GM18517 (cell line): ENCODE results near the gene MMP13.
"Not testable (repeated sequence)": the region's sequence is repeated elsewhere in the genome, so short reads cannot be mapped to it uniquely, and the experiment has no call there.

ENCODE experiments used
- ATAC-seq: cut with Tn5 transposase; IDR thresholded peaks from one replicate; pipeline ENCODE4 v1.9.1; 2021; ENCODE audit warnings: mild to moderate bottlenecking, moderate library complexity; ENCODE audit not compliant: unreplicated experiment

The MMP13 gene

DNA sequence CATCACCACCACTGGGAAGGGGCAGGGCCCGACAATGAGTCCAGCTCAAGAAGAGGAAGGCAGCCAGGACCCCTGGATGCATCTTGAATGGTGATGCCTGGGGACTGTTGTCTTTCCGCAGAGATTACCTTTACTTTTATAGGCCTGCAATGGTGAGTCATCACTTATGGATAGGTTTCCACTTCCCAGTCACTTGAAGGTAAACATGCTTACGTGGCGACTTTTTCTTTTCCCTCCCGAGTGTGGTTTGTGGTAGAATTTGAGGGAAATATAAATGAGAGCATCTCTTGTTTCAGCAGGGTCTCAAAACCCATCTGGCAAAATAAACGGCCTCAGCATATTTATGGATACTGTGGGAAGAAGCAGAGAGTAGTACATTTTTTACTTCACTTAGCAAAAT, at the start of gene MMP13:
Gene MMP13, minus strand, starts transcription at position 109 of the 400 bp plus-strand sequence. Its CDS starts 27 bp downstream, at position 82.
- no peak for ATAC-seq

DNA sequence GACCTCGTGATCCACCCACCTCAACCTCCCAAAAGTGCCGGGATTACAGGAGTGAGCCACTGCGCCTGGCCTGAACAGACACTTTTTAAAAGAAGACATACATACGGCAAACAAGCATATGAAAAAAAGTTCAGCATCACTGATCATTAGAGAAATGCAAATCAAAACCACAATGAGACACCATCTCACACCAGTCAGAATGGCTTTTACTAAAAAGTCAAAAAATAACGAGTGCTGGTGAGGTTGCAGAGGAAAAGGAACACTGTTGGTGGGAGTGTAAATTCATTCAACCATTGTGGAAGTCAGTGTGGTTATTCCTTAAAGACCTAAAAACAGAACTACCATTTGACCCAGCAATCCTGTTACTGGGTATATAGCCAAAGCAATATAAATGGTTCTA, 48.7 kb upstream of the MMP13 start:
- not testable (repeated sequence) for ATAC-seq

DNA sequence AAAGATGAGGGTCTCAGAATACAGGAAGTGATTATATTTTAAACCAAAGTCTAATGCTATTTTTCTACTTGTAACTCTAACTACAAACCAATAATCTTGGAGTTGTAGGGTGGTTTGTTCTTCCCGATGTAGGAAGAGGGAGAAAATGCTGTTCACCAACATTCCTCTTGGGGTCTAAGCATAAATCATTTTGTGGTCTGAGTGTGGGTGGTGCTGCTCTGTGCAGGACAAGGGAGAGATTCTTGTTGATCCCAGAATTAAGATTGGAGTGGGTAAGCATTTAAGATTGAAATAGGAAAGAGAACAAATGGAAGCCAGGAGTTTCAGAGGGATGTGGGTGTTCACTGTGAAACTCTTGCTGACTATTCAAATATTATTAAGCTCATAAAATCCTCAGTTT, 38.6 kb upstream of the MMP13 start:
- ATAC-seq = no peak

DNA sequence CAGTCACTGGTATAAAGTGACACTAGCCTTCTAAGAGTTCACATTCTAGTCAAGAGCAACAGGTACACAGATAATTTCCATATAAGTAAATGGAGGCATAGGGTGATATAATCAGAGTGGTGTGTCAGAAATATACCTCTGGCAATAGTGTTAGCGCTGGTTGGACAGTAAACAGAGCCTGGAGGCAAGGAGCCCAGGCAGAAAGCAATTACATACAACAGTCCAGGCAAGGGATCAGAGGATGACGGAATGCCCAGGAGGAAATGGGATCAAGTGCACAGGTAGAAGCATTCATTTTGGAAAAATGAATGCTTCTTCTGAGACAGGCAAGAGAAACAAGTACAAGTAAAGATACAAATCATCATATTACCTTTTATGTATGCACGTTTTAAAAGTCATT, 36.2 kb upstream of the MMP13 start:
- no peak for ATAC-seq

DNA sequence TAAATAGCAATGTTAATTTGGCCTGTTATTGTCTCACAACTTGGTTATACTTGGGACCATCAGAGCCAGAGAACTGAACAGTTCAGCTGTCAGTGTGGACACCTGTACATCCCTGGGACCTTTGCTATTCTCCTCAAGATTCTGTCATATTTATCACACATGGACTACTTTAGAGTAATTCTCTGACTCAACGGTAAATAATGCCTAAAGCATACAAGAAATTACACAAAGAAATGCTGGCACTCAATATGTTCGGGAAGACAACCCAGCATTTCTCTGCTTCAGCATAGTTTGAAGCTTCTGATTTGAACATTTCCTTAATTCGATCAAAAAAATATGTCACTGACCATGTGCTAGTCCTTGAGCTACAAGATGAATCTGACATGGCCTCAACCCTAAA, 34.6 kb upstream of the MMP13 start:
- ATAC-seq = no peak

DNA sequence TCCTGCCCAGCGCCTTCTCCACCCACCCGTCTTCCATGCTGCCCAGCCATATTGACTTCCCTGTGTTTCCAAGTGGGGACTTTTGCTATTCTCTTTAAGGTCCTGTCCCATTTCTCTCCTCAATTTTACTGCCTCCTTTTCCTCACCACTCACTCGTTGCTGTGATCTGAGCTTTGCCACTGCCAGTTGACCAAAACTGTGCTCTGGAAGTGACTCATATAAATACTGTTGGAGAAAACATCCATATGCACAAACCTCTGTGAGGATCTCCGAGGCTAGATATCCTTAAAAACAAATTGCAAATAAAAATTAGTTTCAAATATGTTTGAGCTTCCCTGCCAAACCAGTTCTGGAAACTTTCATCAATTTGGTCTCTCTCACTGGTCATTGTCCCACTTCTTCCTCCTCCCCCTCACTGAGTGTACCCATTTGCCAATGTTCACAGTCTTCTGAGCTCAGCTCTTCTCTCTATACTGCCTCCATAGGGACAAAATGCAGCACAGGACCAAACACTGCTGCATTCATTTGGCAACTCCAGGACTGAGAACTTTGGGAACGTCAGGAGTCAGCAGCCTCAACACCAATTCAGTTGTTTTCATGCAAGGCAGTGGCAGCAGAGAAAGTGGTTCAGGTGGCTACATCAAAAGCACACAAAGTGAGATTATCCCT, 34.0 kb upstream of the MMP13 start:
- ATAC-seq = no peak

DNA sequence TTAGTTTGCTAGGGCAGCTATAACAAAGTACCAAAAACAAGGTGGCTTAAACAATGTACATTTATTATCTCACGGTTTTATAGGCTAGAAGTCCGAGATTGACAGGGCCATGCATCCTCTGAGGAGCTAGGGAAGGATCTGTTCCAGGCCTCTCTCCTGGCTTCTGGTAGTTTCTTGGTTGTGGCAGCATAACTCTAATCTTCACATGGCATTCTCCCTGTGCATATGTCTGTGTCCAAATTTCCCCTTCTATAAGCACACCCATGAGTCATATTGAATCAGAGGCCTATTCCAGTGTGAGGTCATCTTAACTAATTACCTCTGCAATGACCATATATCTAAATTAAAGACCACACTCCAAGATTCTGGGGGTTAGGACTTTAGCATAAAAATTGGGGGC, 31.3 kb upstream of the MMP13 start:
- no peak for ATAC-seq

DNA sequence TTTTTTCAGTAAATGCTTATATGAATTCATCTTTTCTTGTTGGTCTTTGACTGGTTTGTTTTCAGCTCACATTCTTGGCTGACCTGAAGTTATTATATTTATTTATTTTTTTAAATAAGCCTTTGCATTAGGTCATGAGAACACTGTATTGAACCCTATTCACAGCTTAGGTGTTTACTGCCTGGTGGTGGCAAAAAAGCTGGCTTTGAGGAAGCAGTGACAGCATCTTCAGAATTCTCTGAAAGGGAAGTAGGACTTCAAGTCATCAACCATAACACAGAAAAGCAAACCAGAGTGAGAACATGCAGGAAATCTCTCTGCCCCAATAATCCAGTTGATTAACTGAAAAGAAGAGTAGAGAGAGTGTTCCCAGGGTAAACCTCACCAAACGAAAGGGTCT, 30.3 kb upstream of the MMP13 start:
- no peak for ATAC-seq

DNA sequence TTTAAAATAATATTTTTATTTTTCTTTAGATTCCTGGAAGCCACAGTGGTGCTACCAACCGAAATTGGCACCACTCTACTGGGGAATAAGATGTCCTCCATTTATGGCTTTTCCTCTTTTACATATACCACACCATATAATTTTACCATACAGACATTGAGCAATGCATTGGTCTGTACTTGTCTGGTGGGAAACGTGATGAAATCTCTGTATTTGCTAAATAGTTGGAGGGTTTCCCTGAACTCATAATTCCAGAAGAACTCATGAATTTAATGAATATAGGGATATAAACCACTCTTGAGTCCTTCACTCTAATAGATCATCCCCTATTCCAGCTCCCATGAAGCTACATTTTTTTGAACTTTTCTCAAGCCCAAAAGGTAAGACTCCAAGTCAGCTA, 28.0 kb upstream of the MMP13 start:
- ATAC-seq = no peak

DNA sequence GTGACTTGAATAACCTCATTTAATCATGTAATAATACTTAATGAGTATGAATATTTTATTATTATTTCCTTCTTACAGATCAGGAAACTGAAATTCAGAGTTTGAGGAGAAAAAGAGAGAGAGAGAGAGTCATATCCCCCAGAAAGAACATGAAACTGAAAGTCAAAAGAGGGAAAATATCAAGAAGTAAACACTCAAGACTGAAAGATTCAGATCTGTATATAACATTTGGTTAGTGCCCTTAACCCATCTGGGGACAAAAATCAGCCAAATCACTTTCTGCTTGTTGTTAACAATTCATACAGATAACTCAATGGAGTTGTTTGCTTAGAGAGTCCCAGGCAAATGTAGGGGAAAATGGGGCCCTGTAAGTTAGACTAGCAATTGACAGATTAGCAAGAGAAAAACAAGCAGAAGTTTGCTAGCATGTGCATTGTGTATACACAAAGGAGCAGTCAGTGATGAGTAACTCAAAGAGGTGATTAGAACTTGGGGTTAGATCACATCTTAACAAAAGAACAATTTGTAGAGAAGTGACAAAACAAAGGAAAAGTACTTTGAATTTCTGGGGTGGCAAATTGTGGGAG, 25.9 kb upstream of the MMP13 start:
- ATAC-seq = peak; percentile 84

DNA sequence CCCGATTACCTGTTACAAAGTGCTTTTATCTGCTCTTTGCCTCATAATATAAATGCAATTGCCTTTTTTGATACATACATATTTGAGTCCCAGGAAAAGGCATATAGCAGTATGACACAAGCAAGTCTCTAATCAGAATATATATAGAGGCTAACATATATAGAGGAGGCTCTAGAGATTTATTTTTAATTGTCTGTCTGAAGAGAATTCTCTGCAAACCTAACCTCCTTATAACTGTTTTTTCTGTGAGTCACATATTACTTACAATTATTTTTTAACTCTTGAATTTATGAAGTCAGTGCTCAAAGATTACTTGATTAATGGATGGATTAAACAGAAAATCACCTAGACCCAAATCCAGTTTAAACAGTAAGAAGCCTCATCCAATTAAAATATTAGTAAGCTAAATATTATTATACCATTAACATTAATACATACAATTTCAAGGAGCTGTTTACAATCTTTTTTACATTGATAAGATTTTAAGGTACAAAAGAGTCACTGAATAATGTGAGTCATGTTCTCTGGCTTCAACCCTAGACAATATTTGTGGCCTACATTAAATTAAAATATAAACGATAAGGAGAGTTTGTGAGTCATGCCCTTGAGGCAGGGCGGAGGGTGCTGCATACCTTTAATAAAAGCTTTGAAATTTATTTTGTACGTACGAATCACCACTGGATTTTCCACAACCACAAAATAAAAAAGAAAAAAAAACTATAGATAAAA, 19.2 kb upstream of the MMP13 start:
- ATAC-seq = no peak

DNA sequence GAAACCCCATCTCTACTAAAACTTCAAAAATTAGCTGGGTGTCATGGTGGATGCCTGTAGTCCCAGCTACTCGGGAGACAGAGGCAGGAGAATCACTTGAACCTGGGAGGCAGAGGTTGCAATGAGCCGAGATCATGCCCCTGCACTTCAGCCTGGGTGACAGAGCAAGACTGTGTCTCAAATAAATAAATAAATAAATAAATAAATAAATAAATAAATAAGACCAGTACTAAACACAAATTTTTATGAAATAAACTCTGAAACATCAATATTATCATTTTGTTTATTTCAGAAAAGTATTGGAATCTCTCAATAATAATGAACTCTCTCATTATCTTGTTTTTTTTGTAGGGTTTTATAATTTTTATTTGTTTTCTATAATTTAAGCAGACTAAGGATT, 18.2 kb upstream of the MMP13 start:
- ATAC-seq = not testable (repeated sequence)

DNA sequence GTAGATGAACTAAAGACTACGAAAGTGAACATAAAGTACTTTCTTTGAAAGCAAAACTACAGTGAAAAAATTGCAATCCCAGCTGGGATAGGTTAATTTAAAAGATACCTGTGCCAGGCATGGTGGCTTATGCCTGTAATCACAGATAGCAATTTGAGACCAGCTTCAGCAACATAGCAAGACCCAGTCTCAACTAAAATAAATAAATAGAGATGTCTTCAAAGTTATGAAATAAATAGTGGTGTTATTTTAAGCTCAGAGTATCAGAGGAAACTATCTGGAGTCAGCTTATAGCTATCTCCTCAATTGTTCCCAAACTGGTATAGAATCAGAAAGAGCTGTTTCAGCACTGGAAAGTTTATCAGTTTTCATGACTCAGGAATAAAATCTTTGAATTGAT, 17.3 kb upstream of the MMP13 start:
- ATAC-seq = no peak

DNA sequence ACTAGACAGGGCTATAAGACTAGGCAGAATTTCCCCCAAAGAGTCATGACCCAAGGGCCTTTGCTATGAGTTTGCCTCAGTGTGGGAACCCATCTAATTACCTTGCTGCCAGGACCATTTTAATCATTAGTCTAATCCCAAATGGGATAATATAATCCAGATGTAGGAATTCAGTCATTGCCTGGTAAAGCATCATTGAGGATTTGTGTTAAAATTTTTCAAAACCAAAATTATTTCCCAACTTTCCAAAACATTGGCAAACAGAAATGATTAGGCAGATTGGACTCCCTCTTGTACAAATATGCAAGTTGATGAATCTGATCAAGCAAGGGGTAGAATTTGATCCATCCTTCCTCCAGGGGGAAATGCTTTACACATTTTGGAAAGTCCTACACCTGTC, 16.2 kb upstream of the MMP13 start:
- no peak for ATAC-seq

DNA sequence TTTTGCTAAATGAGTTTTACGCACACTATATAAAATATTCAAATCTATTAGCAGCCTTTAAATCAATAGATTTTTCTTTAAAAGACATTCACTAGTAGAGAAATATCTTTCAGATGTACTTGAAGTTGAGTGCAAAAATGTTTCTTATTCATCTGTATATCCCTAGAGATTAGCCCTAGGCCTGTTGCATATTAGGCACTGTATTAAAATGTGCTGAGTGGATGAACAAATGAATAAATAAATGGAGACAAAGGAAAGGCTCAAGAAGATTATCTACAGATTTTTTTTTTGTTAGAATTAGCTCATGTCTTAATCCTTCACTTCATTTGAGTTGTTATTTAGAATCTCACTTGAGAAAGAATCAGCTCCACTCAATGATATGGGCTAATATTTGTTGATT, 12.0 kb upstream of the MMP13 start:
- no peak for ATAC-seq

DNA sequence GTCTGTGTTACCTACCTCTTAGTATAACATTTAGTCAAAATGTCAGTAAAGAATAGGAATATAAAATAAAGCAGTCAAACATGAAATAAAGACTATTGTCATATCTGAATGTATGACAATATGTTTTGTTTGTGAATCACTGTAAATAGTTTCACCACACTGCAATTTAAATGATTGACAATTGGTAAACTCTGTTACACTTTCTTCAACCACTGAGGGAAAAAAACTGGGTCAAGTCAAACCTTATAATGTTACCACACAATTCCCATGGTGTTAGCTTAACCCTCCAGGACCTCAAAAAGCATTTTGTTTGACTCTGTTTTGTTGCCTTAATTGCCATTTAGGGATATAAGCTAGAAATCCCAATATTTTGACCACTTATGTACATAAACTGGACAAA, 10.5 kb upstream of the MMP13 start:
- no peak for ATAC-seq

DNA sequence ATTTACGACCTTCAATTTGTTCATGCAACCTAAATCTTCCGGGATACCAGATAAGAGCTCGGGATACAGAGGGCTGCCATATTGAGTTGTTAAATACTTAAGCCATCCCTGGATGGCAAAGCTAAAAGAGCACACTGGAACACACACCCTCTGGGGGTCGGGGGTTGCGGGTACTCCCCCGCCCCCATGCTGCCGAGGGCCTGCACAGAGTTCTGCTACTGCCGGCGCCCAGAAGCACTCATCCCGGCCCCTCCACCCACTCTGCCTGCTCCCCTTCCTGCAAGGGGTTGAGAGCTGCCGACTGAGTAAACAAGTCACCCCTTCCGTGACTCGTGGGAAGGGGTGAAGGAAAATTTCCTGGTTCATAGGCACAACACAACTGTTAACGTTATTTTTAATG, 9.3 kb upstream of the MMP13 start:
- ATAC-seq = no peak

DNA sequence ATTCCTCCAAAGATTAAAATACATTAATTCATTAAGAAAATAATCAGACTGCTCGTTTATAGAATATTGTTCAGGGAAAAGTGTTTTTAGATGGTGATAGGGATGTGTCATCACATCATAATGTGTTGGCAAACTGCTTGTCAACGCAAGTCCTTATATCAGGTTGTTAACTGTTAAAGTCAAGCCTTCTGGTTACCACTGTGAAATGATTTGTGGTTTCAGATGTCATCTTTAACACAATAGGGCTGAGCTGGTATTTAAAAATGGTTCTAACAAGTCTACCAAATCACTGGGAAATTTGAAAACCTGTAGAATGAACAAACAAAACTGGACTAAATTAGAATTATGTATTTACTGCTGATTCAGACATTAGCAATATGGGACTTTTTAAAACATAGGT, 2.4 kb upstream of the MMP13 start:
- no peak for ATAC-seq

DNA sequence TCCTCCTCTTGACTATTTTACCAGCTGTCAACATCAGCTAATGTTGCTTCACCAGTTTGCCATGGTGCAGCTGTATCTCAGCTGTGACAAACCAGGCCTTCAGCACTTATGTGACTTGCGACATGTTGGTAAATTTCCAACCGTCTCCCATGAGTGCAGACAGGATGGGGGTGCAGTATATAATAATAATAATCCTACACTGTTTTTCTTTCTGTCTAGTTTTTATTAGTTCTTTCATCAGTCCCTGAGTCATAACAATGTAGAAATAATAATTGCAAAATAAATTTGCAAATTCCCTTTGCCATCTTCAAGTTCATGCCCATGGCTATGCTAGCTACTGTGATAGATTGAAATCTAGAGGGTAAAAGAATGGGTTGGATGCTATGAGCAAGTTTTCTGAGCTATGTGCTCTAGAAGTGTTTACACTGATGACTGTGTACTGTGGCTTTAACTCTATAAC, 4.9 kb downstream of the MMP13 start:
- no peak for ATAC-seq

DNA sequence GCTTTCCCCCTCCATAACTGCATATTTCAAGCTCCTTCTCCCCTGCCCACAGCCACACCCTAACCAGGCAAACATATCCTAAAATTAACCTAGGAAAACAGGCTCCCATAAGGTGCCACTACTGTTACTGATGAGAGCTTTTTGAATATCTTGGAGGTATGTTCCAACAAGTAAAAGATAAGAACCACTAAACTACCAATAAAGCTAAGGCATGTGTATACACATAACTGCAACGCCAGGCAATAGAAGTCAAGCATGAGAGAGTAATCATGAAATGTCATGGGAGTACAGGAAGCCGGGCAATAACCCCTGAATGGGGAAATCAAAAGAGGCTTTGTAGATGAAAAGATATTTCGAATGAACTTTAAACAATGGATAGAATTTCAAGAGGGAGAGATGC, 9.3 kb downstream of the MMP13 start:
- no peak for ATAC-seq

DNA sequence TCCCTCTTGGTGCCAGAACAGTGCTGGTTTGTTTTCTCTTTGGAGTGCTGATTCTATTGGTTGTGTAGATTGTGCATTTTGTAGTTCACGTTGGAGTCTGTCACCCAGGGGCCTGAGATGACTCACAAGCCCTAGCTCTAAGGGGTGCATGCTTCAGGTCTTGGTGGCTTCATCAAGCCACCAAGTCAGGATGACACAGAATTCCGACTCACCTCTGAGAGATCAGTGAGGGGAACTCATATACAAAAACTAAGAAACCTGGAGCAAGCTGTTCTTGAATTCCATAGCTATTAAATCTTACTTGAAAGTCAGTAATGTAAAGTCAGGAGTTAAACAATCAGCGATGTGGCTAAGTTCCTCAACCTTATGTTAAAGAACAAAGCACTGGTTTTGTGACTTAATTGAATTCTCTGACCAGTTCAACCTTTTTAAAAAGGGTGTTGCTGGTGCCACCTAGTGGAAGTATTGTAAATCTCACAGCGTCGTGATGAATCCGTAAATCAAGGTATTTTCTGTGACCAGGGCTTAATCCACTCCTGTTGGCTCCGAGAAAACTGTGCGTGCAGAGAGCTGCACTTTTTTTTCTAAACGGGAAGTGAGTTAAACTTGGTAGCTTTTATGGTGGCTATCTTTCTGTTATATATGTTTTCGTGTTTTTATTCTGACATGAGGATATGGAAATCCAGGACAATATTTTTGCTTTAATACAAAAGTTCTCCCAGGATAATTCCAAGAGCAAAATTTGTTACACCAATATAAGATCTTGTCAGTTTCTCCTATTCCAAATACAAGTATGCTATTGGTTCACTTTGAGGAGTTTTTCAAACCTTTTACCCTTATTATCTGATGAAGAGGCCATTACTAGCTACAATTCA, 14.6 kb downstream of the MMP13 start:
- ATAC-seq = peak; percentile 81
